ENCODE measurements around the gene A2ML1. TPM values are rescaled to one million over a fixed set of nuclear protein-coding genes. Genes with fewer than 3 reads are reported as not detected.
"Not testable (repeated sequence)": the region's sequence is repeated elsewhere in the genome, so short reads cannot be mapped to it uniquely, and the experiment has no call there.

Gene A2ML1
- total RNA-seq, 1 donor from 2014 or later = 0.19 TPM

DNA sequence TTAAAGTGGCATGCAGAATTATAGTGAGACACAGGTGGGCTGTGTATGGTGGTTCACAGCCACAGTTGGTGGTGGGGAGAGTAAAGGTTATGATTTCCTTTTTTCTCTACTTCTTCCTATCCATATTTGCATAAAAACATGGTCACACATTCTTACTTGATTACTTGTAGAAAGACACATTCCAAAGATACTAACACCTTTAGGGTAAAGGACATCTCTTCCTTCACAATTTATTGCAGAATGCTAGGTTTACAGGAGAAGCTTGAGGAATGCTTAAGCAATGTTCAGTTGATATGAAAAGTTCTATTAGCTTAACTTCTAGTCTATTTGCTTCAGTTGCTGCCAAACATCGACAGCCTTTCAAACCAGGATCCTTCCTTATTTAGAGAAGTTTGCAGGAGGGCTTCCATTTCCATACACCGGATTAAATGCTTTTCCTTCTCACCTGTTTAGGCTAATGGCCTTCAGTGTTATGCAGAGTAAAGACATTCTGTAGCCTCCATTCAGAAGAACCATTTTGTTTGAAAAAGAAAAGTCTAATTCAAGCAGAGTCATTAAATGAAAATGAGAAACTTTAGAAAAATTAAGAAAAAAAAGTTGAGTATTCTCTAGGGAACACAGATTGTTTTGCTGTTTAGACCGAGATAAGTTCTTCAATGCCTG is 89.3 kb downstream of the A2ML1 start:
- no peaks in the 10 kb centered on the region for H3K36me3 Mint-ChIP-seq (ENCODE audit: insufficient read depth)
- no peak overlapping the region for H3K4me3 Mint-ChIP-seq (ENCODE audit: low read depth)
- peak overlapping the region; percentile 21 for H3K27ac Mint-ChIP-seq
- H3K4me1 Mint-ChIP-seq (ENCODE audit: low read depth) = peaks cover 29% of the 10 kb centered on the region
- TF ChIP-seq, protein P1, sequence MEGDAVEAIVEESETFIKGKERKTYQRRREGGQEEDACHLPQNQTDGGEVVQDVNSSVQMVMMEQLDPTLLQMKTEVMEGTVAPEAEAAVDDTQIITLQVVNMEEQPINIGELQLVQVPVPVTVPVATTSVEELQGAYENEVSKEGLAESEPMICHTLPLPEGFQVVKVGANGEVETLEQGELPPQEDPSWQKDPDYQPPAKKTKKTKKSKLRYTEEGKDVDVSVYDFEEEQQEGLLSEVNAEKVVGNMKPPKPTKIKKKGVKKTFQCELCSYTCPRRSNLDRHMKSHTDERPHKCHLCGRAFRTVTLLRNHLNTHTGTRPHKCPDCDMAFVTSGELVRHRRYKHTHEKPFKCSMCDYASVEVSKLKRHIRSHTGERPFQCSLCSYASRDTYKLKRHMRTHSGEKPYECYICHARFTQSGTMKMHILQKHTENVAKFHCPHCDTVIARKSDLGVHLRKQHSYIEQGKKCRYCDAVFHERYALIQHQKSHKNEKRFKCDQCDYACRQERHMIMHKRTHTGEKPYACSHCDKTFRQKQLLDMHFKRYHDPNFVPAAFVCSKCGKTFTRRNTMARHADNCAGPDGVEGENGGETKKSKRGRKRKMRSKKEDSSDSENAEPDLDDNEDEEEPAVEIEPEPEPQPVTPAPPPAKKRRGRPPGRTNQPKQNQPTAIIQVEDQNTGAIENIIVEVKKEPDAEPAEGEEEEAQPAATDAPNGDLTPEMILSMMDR (IDR thresholded peaks at IDR 0.05; ENCODE audit: unreplicated experiment) = no peak
- no peaks in the 10 kb centered on the region for H3K9me3 Mint-ChIP-seq (ENCODE audit: low read depth)
- H3K27me3 Mint-ChIP-seq = no peaks in the 10 kb centered on the region
- no peak for DNase-seq (ENCODE audit: low spot score, unreplicated experiment)

DNA sequence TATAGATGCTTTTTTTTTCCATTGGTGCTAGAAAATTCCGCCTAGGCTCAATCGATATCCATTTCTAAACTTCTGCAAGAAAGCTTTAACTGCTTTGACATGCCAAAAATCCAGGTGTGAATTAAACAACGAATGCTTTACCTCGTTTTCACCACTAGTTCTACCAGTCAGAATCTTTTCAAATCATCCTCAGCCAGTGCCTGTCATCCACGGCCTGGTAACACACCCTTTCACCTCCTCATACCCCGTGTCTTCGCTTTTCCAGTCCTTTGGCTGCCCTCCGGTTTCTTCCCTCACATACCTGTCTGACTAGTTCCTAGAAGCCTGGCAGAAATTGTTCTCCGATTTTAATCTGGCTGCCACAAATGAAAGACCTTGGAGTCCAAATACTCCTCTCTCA is 90.5 kb downstream of the A2ML1 start:
- DNase-seq (ENCODE audit: low spot score, unreplicated experiment) = no peak
- H3K27ac Mint-ChIP-seq = peak overlapping the region; percentile 97
- no peaks in the 10 kb centered on the region for H3K27me3 Mint-ChIP-seq
- H3K9me3 Mint-ChIP-seq (ENCODE audit: low read depth) = no peaks in the 10 kb centered on the region
- no peaks in the 10 kb centered on the region for H3K36me3 Mint-ChIP-seq (ENCODE audit: insufficient read depth)
- H3K4me1 Mint-ChIP-seq (ENCODE audit: low read depth) = peaks cover 29% of the 10 kb centered on the region
- TF ChIP-seq, protein P1 (IDR thresholded peaks at IDR 0.05; ENCODE audit: unreplicated experiment) = peak; percentile 56
- peak overlapping the region; percentile 95 for H3K4me3 Mint-ChIP-seq (ENCODE audit: low read depth)

DNA sequence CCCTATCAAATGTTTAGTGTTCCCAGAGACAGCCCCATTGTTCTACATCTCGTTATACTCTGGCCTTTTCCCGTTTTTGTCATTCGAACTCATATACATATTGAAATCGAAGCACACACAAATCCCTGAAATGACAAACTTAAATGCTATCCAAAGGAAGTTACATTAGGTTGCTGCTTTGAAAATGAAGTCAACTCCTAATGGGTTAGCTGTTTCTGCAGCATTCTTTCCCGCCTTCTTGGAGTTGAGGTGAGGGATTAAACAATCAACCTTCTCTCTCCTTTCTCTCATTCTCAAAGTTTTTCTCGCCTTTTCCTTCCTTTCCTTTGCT is 91.2 kb downstream of the A2ML1 start:
- TF ChIP-seq, protein P1 (IDR thresholded peaks at IDR 0.05; ENCODE audit: unreplicated experiment) = no peak
- Mint-ChIP-seq H3K36me3 (ENCODE audit: insufficient read depth) (peaks cover 3% of the 10 kb centered on the region), H3K4me3 (ENCODE audit: low read depth) (peak overlapping the region; percentile 95)

DNA sequence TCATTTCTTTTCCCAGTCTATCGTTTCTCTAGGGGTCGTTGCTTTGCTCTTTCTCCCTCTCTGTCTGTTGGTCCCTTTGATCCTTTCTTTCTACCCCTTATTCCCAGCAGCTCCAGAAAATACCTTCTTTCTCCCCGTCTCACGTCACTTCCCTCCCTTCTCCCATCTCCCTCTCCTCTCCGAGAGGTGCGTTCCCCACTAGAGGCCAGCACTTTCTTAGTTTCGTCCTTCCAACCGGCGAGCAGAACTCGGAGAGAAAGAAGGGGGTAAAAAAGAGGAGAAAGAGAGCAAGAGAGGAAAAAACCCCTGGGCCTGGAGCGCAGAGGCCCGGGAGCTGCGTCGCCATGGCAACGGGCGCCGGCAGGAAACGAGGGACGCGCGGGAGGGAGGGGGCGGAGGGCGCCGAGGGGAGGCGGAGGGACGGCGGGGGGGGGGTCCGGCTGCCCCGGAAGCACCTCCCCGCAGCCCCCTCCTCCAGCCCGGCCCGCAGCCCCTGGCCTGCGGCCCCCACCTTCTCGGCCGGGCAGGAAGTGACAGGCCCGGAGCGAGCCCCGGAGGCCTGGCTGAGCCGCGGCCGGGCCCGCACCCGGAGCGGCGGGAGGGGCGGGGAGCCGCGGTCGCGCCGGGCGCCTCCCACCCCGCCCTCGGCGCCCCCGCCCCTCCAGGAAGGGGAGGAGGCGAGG is 91.8 kb downstream of the A2ML1 start, which contains the start of gene PHC1:
Gene PHC1, plus strand, starts transcription at position 477 of the 683 bp plus-strand sequence. CDS start 3,169 bp downstream, outside the sequence.
- TF ChIP-seq, protein P1 (IDR thresholded peaks at IDR 0.05; ENCODE audit: unreplicated experiment) = peak; percentile 48
- Mint-ChIP-seq H3K4me1 (ENCODE audit: low read depth) (peaks cover 29% of the 10 kb centered on the region), H3K27ac (peak within 1 kb of the TSS; percentile 97), H3K4me3 (ENCODE audit: low read depth) (peak within 1 kb of the TSS; percentile 95)
- DNase-seq (ENCODE audit: low spot score, unreplicated experiment) = peak; percentile 88
- H3K27me3 Mint-ChIP-seq; H3K9me3 Mint-ChIP-seq (ENCODE audit: low read depth); H3K36me3 Mint-ChIP-seq (ENCODE audit: insufficient read depth): not testable (repeated sequence)

More for the DNA sequence above, 91.2 kb downstream of the A2ML1 start:
- no peak for DNase-seq (ENCODE audit: low spot score, unreplicated experiment)
- H3K27ac Mint-ChIP-seq = peak overlapping the region; percentile 97
- H3K4me1 Mint-ChIP-seq (ENCODE audit: low read depth) = peaks cover 29% of the 10 kb centered on the region
- no peaks in the 10 kb centered on the region for H3K9me3 Mint-ChIP-seq (ENCODE audit: low read depth)
- H3K27me3 Mint-ChIP-seq = no peaks in the 10 kb centered on the region

DNA sequence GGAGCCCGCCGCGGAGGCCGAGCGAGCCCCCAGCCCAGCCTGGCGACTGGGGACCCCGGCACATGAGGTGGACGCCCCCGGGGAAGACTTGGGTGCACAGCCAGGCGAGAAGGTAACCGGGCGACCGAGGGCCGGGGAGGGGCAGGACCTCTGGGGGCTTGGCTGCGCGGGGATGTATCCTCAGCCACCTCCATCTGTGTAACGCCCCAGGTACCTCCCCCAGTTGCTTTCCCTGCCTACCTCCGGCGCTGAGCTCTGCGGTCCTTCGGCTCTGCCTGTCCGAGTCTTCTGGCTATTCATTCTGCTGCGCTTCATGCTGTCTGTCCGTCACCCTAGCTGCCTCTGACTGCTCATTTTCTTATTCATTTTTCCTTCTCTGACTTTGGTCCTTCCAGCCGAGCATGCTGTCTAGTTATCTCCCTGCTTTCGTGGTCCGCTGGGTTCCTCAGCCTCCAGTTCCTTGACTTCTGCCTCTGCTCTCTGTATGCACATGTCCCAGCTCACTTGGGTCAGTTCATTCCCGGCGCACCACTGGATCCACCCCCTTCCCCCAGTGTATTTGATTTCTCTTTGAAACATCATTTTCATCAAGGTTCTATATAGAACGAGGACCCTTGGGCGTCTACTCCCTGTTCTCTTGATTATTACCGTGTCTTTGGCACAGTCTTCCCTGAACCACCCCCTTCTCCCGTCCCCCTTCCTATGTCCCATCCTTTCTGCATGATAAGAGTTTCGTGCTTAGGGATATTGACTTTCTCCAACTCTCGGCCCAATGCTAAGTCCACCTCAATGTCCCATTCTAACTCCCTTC is 92.5 kb downstream of the A2ML1 start:
- TF ChIP-seq, protein P1 (IDR thresholded peaks at IDR 0.05; ENCODE audit: unreplicated experiment) = no peak
- peak; percentile 69 for DNase-seq (ENCODE audit: low spot score, unreplicated experiment)
- no peak overlapping the region for H3K27ac Mint-ChIP-seq
- no peak overlapping the region for H3K4me3 Mint-ChIP-seq (ENCODE audit: low read depth)
- H3K36me3 Mint-ChIP-seq (ENCODE audit: insufficient read depth) = peaks cover 7% of the 10 kb centered on the region
- H3K4me1 Mint-ChIP-seq (ENCODE audit: low read depth) = peaks cover 28% of the 10 kb centered on the region
- H3K27me3 Mint-ChIP-seq = no peaks in the 10 kb centered on the region
- H3K9me3 Mint-ChIP-seq (ENCODE audit: low read depth) = no peaks in the 10 kb centered on the region

All from progenitor cell of endocrine pancreas (in vitro differentiated cells).